Measurements from ENCODE around the gene EID2B. TPM values are rescaled to one million over a fixed set of nuclear protein-coding genes. Genes with fewer than 3 reads are reported as not detected.

Gene EID2B
- total and polyA plus RNA-seq, 2 of the 13 experiments (the other 11 are each of a cell fraction or from before 2014, with no cell fraction given): 2.5 to 3.7 TPM

DNA sequence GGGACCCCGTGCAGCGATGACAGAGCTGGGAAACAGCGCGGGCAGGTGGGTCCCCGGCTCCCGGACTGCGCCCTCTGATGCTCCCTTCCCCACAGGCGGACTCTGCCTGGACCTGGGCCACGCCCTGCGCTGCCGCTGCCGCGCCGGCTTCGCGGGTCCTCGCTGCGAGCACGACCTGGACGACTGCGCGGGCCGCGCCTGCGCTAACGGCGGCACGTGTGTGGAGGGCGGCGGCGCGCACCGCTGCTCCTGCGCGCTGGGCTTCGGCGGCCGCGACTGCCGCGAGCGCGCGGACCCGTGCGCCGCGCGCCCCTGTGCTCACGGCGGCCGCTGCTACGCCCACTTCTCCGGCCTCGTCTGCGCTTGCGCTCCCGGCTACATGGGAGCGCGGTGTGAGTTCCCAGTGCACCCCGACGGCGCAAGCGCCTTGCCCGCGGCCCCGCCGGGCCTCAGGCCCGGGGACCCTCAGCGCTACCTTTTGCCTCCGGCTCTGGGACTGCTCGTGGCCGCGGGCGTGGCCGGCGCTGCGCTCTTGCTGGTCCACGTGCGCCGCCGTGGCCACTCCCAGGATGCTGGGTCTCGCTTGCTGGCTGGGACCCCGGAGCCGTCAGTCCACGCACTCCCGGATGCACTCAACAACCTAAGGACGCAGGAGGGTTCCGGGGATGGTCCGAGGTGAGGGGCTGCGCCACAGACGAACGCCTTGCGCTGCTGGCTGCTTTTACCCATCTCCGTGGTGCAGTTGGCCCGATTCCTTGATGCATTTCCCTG is 25.5 kb downstream of the EID2B start (continued):
- TF ChIP-seq ARHGAP35 (CRISPR knock-in tag; IDR thresholded peaks at IDR 0.05; ENCODE audit: borderline replicate concordance) (0 out of 2 replicates have a peak, but pooled peaks have one; percentile 48), BRCA1 (CRISPR knock-in tag; IDR thresholded peaks at IDR 0.05) (peak; percentile 64; the same call in 1 of the 2 replicates), KAT8 (CRISPR knock-in tag; IDR thresholded peaks at IDR 0.05) (peak; percentile 39; the same call in 1 of the 2 replicates), ZNF703 (CRISPR knock-in tag; IDR thresholded peaks at IDR 0.05; ENCODE audit: borderline replicate concordance) (no peak), KDM5B (CRISPR knock-in tag; IDR thresholded peaks at IDR 0.05; ENCODE audit: borderline replicate concordance) (peak; percentile 93; the same call in 1 of the 2 replicates), ZNF558 (CRISPR knock-in tag; IDR thresholded peaks at IDR 0.05; ENCODE audit: borderline replicate concordance) (peak; percentile 97; the same call in 1 of the 2 replicates), ARNT (IDR thresholded peaks at IDR 0.05) (no peak), ZMAT3 (CRISPR knock-in tag; conservative IDR thresholded peaks at IDR 0.05) (peak; percentile 96), ZNF768 (CRISPR knock-in tag; IDR thresholded peaks at IDR 0.05) (peak; percentile 36; the same call in 1 of the 2 replicates), ZNF501 (CRISPR knock-in tag; IDR thresholded peaks at IDR 0.05) (peak; percentile 42; the same call in 1 of the 2 replicates), MZF1 (CRISPR knock-in tag; IDR thresholded peaks at IDR 0.05; ENCODE audit: borderline replicate concordance) (no peak), ZNF329 (CRISPR knock-in tag; IDR thresholded peaks at IDR 0.05; ENCODE audit: low read depth) (peak; percentile 93), ZNF331 (CRISPR knock-in tag; IDR thresholded peaks at IDR 0.05) (peak; percentile 88; the same call in 1 of the 2 replicates), ZNF264 (CRISPR knock-in tag; IDR thresholded peaks at IDR 0.05) (0 out of 2 replicates have a peak, but pooled peaks have one; percentile 42)
- TF ChIP-seq, protein P1, sequence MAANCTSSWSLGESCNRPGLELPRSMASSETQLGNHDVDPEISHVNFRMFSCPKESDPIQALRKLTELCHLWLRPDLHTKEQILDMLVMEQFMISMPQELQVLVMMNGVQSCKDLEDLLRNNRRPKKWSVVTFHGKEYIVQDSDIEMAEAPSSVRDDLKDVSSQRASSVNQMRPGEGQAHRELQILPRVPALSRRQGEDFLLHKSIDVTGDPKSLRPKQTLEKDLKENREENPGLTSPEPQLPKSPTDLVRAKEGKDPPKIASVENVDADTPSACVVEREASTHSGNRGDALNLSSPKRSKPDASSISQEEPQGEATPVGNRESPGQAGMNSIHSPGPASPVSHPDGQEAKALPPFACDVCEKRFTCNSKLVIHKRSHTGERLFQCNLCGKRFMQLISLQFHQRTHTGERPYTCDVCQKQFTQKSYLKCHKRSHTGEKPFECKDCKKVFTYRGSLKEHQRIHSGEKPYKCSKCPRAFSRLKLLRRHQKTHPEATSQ (CRISPR knock-in tag; IDR thresholded peaks at IDR 0.05; ENCODE audit: borderline replicate concordance): peak; percentile 78
- TF ChIP-seq, protein P2, sequence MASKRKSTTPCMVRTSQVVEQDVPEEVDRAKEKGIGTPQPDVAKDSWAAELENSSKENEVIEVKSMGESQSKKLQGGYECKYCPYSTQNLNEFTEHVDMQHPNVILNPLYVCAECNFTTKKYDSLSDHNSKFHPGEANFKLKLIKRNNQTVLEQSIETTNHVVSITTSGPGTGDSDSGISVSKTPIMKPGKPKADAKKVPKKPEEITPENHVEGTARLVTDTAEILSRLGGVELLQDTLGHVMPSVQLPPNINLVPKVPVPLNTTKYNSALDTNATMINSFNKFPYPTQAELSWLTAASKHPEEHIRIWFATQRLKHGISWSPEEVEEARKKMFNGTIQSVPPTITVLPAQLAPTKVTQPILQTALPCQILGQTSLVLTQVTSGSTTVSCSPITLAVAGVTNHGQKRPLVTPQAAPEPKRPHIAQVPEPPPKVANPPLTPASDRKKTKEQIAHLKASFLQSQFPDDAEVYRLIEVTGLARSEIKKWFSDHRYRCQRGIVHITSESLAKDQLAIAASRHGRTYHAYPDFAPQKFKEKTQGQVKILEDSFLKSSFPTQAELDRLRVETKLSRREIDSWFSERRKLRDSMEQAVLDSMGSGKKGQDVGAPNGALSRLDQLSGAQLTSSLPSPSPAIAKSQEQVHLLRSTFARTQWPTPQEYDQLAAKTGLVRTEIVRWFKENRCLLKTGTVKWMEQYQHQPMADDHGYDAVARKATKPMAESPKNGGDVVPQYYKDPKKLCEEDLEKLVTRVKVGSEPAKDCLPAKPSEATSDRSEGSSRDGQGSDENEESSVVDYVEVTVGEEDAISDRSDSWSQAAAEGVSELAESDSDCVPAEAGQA (IDR thresholded peaks at IDR 0.05; ENCODE audit: low read depth): no peak
- TF ChIP-seq, protein P2 (CRISPR knock-in tag; IDR thresholded peaks at IDR 0.05; ENCODE audit: borderline replicate concordance): peak; percentile 98
- TF ChIP-seq, protein P3, sequence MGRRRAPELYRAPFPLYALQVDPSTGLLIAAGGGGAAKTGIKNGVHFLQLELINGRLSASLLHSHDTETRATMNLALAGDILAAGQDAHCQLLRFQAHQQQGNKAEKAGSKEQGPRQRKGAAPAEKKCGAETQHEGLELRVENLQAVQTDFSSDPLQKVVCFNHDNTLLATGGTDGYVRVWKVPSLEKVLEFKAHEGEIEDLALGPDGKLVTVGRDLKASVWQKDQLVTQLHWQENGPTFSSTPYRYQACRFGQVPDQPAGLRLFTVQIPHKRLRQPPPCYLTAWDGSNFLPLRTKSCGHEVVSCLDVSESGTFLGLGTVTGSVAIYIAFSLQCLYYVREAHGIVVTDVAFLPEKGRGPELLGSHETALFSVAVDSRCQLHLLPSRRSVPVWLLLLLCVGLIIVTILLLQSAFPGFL (CRISPR knock-in tag; IDR thresholded peaks at IDR 0.05): 0 out of 2 replicates have a peak, but pooled peaks have one; percentile 71
- TF ChIP-seq, protein P4, sequence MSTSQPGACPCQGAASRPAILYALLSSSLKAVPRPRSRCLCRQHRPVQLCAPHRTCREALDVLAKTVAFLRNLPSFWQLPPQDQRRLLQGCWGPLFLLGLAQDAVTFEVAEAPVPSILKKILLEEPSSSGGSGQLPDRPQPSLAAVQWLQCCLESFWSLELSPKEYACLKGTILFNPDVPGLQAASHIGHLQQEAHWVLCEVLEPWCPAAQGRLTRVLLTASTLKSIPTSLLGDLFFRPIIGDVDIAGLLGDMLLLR (CRISPR knock-in tag; IDR thresholded peaks at IDR 0.05): peak; percentile 96

Measured in HepG2 (cell line).